SK-N-MC (cell line): Measurements from ENCODE around the gene BSCL2.

Experiments
- EZH2 ChIP-seq: fragments of 200-600 bp; sonication (generic); IDR thresholded peaks from one replicate; pipeline ENCODE4 v1.6.1; 2017; ENCODE audit warnings: antibody characterized with exemption
- FOXP2 ChIP-seq: optimal IDR thresholded peaks from 2 replicates; pipeline ENCODE3; 2011; ENCODE audit warnings: mild to moderate bottlenecking, moderate library complexity; ENCODE audit not compliant: insufficient read depth; ENCODE audit errors: extremely low read length, control extremely low read depth
- POLR2AphosphoS5 ChIP-seq: IDR thresholded peaks from 2 replicates; pipeline ENCODE4 v1.6.1; 2012; ENCODE audit warnings: mild to moderate bottlenecking, low read depth, low read length, borderline replicate concordance

- TF ChIP-seq POLR2AphosphoS5 (no peak), EZH2 (no peak), FOXP2 (no peak)
Measured at GRCh38 chr11:62654297-62654696, 52.9 kb downstream of the BSCL2 start.
